GM12891 (cell line): ENCODE results near the gene ZNF501.

Experiments used
- POLR2A ChIP-seq: IDR thresholded peaks from 2 replicates; pipeline ENCODE4 v1.6.1; 2011; ENCODE audit warnings: low read depth, low read length, control low read depth
- POLR2AphosphoS5 ChIP-seq: IDR thresholded peaks from 2 replicates; pipeline ENCODE4 v1.6.1; 2011; ENCODE audit warnings: low read depth, low read length, control low read depth
- TAF1 ChIP-seq: IDR thresholded peaks from 2 replicates; pipeline ENCODE4 v1.6.1; 2011; ENCODE audit warnings: low read depth, low read length, control low read depth

GRCh38 chr3:44685128-44685800 lies 44.2 kb upstream of the ZNF501 start:
- TF ChIP-seq POLR2AphosphoS5 (no peak), TAF1 (no peak), POLR2A (no peak)
